Suprapubic skin (tissue), 4 donors: ENCODE measurements around the gene EXTL1.

Experiments
- CTCF ChIP-seq, 2 donors: fragments of 200-600 bp in 1 of 2; fragments of 450-650 bp in 1 of 2; sonication (generic) in 1 of 2; IDR thresholded peaks; one replicate each; pipeline ENCODE4 v1.5.1; 2016 to 2019; ENCODE audit warnings: antibody characterized with exemption in 2 of 2, mild to moderate bottlenecking in 1 of 2, moderate library complexity in 1 of 2
- EP300 ChIP-seq: sonication (generic); formaldehyde crosslinking; IDR thresholded peaks from one replicate; pipeline ENCODE4 v1.6.1; 2017; ENCODE audit warnings: antibody characterized with exemption
- POLR2A ChIP-seq, 2 donors: fragments of 450-650 bp; IDR thresholded peaks; one replicate each; pipeline ENCODE4 v1.6.1; 2017; ENCODE audit warnings: antibody characterized with exemption in 2 of 2, mild to moderate bottlenecking in 2 of 2, moderate library complexity in 2 of 2
- POLR2AphosphoS5 ChIP-seq, 3 donors: sonication (generic); formaldehyde crosslinking; IDR thresholded peaks; one replicate each; pipeline ENCODE4 v1.6.1; 2017; ENCODE audit warnings: antibody characterized with exemption in 3 of 3

GRCh38 chr1:26038904-26039303, 17.3 kb downstream of the EXTL1 start:
- no peak for TF ChIP-seq POLR2A (IDR thresholded peaks at IDR 0.05)
- TF ChIP-seq CTCF (IDR thresholded peaks at IDR 0.05), result no peak
- TF ChIP-seq POLR2AphosphoS5 (IDR thresholded peaks at IDR 0.05), result no peak
- TF ChIP-seq EP300, result no peak
